Hepatocyte (in vitro differentiated cells): ENCODE data around the gene PTPRN2.

Source experiments
- EZH2phosphoT487 ChIP-seq: fragments of 200-600 bp; sonication (generic); IDR thresholded peaks from one replicate; pipeline ENCODE4 v1.6.1; 2018; ENCODE audit warnings: antibody characterized with exemption, mild to moderate bottlenecking, low read depth, moderate library complexity; ENCODE audit not compliant: unreplicated experiment, severe bottlenecking
- TF ChIP-seq, protein P1 (sequence below): fragments of 200-600 bp; sonication (generic); IDR thresholded peaks from 2 replicates; pipeline ENCODE4 v1.5.1; 2016; ENCODE audit warnings: antibody characterized with exemption, mild to moderate bottlenecking; ENCODE audit not compliant: poor library complexity

DNA sequence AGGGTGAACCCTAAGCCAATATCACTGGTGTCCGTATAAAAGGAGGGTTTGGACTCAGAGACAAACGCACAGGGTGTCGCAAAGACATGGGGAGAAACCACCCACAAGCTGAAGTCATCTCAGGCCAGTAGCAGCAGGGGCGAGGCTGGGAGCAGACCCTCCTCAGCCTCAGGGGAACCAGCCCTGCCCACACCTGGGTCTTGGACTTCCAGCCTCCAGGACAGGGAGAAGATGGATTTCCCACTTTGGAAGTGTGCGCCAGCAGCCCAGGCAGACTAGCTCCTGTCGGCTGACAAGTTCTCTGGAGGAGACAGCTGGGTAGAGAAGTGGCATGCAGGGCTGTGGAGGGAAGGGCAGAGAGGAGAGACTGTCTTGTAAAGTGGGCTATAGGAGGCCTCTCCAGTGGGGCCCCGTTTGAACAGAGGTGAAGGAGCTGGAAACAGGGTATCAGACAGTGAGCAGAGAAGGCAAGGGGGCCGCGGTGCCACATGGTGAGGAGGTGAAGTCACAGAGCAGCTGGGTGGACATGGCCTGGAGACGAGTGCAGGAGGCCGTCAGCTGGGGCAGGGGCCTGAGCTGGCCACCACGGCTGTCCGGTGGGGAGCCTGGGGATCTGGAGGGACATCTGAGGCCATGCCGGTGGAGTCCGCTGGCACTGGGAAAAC, 475.6 kb downstream of the PTPRN2 start:
- TF ChIP-seq EZH2phosphoT487 = no peak
- TF ChIP-seq, protein P1, sequence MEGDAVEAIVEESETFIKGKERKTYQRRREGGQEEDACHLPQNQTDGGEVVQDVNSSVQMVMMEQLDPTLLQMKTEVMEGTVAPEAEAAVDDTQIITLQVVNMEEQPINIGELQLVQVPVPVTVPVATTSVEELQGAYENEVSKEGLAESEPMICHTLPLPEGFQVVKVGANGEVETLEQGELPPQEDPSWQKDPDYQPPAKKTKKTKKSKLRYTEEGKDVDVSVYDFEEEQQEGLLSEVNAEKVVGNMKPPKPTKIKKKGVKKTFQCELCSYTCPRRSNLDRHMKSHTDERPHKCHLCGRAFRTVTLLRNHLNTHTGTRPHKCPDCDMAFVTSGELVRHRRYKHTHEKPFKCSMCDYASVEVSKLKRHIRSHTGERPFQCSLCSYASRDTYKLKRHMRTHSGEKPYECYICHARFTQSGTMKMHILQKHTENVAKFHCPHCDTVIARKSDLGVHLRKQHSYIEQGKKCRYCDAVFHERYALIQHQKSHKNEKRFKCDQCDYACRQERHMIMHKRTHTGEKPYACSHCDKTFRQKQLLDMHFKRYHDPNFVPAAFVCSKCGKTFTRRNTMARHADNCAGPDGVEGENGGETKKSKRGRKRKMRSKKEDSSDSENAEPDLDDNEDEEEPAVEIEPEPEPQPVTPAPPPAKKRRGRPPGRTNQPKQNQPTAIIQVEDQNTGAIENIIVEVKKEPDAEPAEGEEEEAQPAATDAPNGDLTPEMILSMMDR = no peak
